ENCODE measurements around the gene DIP2C. TPM values are rescaled to one million over a fixed set of nuclear protein-coding genes. Genes with fewer than 3 reads are reported as not detected.
A peak's percentile ranks its signal among the peaks of the same experiment; 100 is the strongest.

Gene DIP2C
- total RNA-seq, 4 donors from 2014 or later, result 8.4 to 22.7 (median 16.8) TPM

DNA sequence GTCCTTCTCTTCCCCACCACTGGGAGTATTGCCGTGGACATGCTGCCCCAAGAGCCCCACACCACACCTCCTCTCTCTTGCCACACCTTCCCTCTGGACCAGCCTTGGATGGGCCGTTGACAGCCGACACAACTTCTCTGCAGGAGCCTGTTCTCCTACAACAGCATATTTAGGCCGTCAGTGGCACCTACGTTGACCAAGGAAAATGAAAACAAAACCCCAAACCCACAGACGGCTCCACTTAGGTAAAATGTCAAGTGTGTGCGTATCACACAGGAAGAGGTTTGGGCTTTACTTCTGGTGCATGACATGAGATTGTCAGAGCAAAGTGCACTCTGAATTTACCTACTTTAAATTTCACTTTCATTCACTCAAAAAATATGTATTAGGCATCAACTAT is 307.7 kb downstream of the DIP2C start:
- H3K4me1 ChIP-seq, result no peaks in the 10 kb centered on the region
- no peak for DNase-seq
- no peak overlapping the region for H3K27ac ChIP-seq
- no peaks in the 10 kb centered on the region for H3K9me3 ChIP-seq
- no peaks in the 10 kb centered on the region for H3K27me3 ChIP-seq
- TF ChIP-seq POLR2A (IDR thresholded peaks at IDR 0.05), result no peak
- TF ChIP-seq, protein P1, sequence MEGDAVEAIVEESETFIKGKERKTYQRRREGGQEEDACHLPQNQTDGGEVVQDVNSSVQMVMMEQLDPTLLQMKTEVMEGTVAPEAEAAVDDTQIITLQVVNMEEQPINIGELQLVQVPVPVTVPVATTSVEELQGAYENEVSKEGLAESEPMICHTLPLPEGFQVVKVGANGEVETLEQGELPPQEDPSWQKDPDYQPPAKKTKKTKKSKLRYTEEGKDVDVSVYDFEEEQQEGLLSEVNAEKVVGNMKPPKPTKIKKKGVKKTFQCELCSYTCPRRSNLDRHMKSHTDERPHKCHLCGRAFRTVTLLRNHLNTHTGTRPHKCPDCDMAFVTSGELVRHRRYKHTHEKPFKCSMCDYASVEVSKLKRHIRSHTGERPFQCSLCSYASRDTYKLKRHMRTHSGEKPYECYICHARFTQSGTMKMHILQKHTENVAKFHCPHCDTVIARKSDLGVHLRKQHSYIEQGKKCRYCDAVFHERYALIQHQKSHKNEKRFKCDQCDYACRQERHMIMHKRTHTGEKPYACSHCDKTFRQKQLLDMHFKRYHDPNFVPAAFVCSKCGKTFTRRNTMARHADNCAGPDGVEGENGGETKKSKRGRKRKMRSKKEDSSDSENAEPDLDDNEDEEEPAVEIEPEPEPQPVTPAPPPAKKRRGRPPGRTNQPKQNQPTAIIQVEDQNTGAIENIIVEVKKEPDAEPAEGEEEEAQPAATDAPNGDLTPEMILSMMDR (IDR thresholded peaks at IDR 0.05), result no peak
- H3K4me3 ChIP-seq, result no peak overlapping the region
- peaks cover 0 to 37% (median 0%) of the 10 kb centered on the region in 3 donors for H3K36me3 ChIP-seq

DNA sequence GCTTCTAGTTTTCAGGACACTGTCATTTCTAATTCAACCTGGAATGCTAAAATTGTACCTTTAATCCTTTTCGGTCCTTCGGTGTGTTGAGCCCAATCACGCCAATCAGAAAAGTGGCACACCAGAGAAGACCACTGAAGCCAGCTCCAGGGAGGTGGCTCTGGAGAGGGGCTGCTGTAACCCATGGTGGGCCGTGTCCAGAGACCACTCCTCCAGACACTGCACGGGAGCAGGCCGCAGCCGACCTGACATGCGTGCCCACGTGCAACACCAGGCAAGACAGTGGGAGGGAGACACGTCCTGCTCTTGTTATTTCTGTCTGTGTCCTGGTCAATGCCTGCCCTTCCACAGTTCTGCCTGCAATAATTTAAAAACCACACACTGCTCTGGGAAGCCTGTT is 308.1 kb downstream of the DIP2C start:
- TF ChIP-seq, protein P1 (IDR thresholded peaks at IDR 0.05), result no peak
- TF ChIP-seq POLR2A (IDR thresholded peaks at IDR 0.05), result no peak
- Histone ChIP-seq H3K27me3 (no peaks in the 10 kb centered on the region), H3K36me3 (peaks cover 0 to 33% (median 0%) of the 10 kb centered on the region in 3 donors), H3K27ac (no peak overlapping the region), H3K9me3 (no peaks in the 10 kb centered on the region), H3K4me1 (no peaks in the 10 kb centered on the region), H3K4me3 (no peak overlapping the region)
- no peak for DNase-seq

DNA sequence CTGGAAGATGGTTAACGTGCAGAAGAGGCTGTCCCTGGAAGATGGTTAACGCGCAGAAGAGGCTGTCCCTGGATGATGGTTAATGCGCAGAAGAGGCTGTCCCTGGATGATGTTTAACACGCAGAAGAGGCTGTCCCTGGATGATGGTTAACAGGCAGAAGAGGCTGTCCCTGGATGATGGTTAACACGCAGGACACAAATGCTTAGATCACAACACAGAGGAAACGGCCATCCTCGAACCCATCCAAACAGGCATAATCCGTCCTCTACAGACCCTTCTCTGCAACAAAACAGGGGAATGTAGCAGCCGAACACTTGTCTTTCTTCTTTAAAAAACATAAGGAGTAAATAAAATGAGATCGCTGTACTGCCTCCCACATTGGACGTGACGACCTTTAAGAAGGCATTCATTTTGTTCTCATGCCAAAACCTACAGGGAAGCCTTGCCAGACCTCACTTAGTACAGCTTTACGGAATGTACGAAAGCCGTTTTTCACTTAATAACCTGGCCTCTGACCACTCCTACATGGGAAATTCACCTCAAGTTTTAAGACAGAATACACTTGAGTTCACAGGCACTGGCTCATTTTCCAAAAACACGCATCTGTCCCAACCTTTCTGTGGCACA is 309.0 kb downstream of the DIP2C start:
- H3K4me3 ChIP-seq, result no peak overlapping the region
- H3K9me3 ChIP-seq, result no peaks in the 10 kb centered on the region
- H3K36me3 ChIP-seq, result peaks cover 0 to 33% (median 0%) of the 10 kb centered on the region in 3 donors
- H3K27ac ChIP-seq, result no peak overlapping the region
- H3K4me1 ChIP-seq, result no peaks in the 10 kb centered on the region
- no peak for DNase-seq
- H3K27me3 ChIP-seq, result no peaks in the 10 kb centered on the region
- TF ChIP-seq, protein P1 (IDR thresholded peaks at IDR 0.05), result no peak
- no peak for TF ChIP-seq POLR2A (IDR thresholded peaks at IDR 0.05)

DNA sequence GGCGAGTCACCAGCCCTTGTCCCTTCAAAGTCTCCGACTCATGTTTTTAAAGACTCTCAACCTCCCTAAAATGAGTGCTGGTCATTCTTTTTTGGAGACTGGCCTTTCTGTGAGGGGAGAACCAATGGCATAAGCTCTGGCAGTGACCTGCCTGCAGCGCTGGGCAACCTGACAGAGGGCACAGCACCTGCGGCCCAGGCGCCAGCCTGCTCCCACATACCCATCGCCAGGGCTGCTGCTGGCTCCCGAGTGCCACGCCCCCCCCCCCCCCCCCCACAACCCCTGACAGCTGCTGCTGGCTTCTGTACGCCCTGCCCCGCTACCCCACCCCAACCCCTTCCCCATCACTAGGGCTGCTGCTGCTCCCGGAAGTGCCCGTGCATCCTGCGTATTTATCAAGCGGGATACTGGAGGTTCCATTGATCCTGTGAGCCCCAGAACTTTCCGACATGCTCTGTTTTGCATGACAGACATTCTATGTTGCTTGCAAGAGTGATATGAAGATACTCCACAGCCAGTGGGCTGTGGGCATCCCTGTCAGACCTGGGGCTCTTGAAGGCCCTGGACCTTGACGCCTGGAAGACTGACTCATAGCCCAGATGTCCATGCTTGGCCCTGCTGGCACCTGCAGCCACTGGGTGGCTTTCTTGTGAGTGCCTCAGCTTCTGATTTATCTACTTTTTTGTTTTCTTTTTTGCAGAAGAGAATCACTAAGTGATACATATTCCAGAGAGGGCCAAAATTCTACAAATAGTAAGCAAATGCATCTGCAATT is 310.4 kb downstream of the DIP2C start:
- Histone ChIP-seq H3K36me3 (peaks cover 0 to 27% (median 0%) of the 10 kb centered on the region in 3 donors), H3K4me1 (no peaks in the 10 kb centered on the region), H3K9me3 (no peaks in the 10 kb centered on the region), H3K4me3 (no peak overlapping the region), H3K27ac (no peak overlapping the region), H3K27me3 (no peaks in the 10 kb centered on the region)
- DNase-seq, result peak in 1 of 3 donors; percentile 25
- TF ChIP-seq POLR2A (IDR thresholded peaks at IDR 0.05), result no peak
- TF ChIP-seq, protein P1 (IDR thresholded peaks at IDR 0.05), result no peak

DNA sequence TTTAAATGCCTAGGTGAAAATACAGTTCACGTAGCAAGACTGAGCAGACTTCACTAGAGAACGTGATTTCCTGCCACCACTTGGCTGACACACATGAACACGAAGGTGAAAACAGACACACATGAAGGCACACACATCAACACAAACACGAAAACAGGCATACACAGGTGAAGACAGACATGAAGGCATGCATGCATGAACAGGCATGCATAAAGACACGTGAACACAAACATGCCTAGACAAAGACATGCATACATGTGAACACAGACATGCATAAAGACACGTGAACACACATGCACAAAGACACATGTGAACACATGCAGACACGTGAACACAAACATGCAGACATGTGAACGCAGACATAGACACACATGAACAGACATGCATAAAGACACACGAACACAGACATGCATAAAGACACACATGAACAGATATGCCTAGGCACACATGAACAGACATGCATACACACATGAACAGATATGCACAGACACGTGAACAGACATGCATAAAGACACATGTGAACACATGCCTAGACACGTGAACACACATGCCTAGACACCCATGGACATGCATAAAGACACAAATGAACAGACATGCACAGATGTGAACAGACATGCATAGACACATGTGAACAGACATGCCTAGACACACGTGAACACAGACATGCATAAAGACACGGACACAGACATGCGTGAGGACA is 311.1 kb downstream of the DIP2C start:
- Histone ChIP-seq H3K27me3 (no peaks in the 10 kb centered on the region), H3K4me1 (no peaks in the 10 kb centered on the region)

More for the DNA sequence above, 311.1 kb downstream of the DIP2C start:
- H3K27ac ChIP-seq, result no peak overlapping the region
- peaks cover 0 to 27% (median 0%) of the 10 kb centered on the region in 3 donors for H3K36me3 ChIP-seq
- H3K9me3 ChIP-seq, result no peaks in the 10 kb centered on the region
- DNase-seq, result peak in 1 of 3 donors; percentile 4
- TF ChIP-seq, protein P1 (IDR thresholded peaks at IDR 0.05), result no peak
- no peak for TF ChIP-seq POLR2A (IDR thresholded peaks at IDR 0.05)
- no peak overlapping the region for H3K4me3 ChIP-seq
